ENCODE results near the gene SMYD3. TPM values are rescaled to one million over a fixed set of nuclear protein-coding genes. Genes with fewer than 3 reads are reported as not detected.

SMYD3 gene
- total RNA-seq, 1 donor, result 171 TPM

DNA sequence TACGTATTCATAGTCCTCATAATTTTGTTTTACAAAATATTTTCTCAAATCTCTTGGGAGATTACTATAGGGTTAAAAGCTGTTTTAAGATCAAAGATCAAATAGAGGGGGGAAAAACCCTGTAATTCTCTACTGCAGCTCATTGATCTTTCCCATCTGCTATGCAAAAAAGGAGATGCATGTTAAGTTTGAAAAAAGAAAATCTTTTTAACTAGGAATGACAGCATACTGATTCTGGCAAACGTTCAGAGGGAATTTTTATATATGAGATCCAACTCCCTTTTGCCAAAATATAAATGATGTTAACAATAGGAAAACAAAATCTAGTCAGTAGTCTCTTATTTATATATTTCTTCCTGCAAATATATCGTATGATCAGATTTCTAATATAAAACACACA lies 69.1 kb downstream of the SMYD3 start:
- no peaks in the 10 kb centered on the region for H3K79me2 ChIP-seq (ENCODE audit: insufficient read depth, low read length)
- H3K4me2 ChIP-seq (ENCODE audit: insufficient read depth, low read length), result no peak overlapping the region
- H3K27me3 ChIP-seq (ENCODE audit: insufficient read depth, low read length), result no peaks in the 10 kb centered on the region
- DNase-seq (ENCODE audit: insufficient read length, low spot score, missing footprints), result no peak
- H2AFZ ChIP-seq (ENCODE audit: low read length), result no peak overlapping the region
- no peak overlapping the region for H3K4me3 ChIP-seq (ENCODE audit: insufficient read depth, low read length)
- peaks cover 20% of the 10 kb centered on the region for H3K4me1 ChIP-seq (ENCODE audit: insufficient read depth, low read length)
- H3K36me3 ChIP-seq (ENCODE audit: insufficient read depth, low read length), result no peaks in the 10 kb centered on the region
- no peaks in the 10 kb centered on the region for H4K20me1 ChIP-seq (ENCODE audit: insufficient read depth, low read length)
- H3K27ac ChIP-seq (ENCODE audit: low read depth, low read length), result no peak overlapping the region
- TF ChIP-seq CTCF (IDR thresholded peaks at IDR 0.05; ENCODE audit: extremely low read depth, low read depth, low read length), result no peak
- no peaks in the 10 kb centered on the region for H3K9me3 ChIP-seq (ENCODE audit: low read depth, low read length)

- H3K27me3 ChIP-seq (ENCODE audit: insufficient read depth, low read length), result no peaks in the 10 kb centered on the region
- peak overlapping the region; percentile 38 for H3K4me2 ChIP-seq (ENCODE audit: insufficient read depth, low read length)
- peak overlapping the region; percentile 41 for H3K27ac ChIP-seq (ENCODE audit: low read depth, low read length)
- no peaks in the 10 kb centered on the region for H3K9me3 ChIP-seq (ENCODE audit: low read depth, low read length)
- no peak for TF ChIP-seq CTCF (IDR thresholded peaks at IDR 0.05; ENCODE audit: extremely low read depth, low read depth, low read length)
- no peak overlapping the region for H2AFZ ChIP-seq (ENCODE audit: low read length)
- H4K20me1 ChIP-seq (ENCODE audit: insufficient read depth, low read length), result no peaks in the 10 kb centered on the region
- peak; percentile 53 for DNase-seq (ENCODE audit: insufficient read length, low spot score, missing footprints)
- H3K4me3 ChIP-seq (ENCODE audit: insufficient read depth, low read length), result no peak overlapping the region
- no peaks in the 10 kb centered on the region for H3K36me3 ChIP-seq (ENCODE audit: insufficient read depth, low read length)
- H3K4me1 ChIP-seq (ENCODE audit: insufficient read depth, low read length), result peaks cover 24% of the 10 kb centered on the region
- peaks cover 6% of the 10 kb centered on the region for H3K79me2 ChIP-seq (ENCODE audit: insufficient read depth, low read length)
Observed at GRCh38 chr1:246435421-246436041, 71.5 kb downstream of the SMYD3 start.

DNA sequence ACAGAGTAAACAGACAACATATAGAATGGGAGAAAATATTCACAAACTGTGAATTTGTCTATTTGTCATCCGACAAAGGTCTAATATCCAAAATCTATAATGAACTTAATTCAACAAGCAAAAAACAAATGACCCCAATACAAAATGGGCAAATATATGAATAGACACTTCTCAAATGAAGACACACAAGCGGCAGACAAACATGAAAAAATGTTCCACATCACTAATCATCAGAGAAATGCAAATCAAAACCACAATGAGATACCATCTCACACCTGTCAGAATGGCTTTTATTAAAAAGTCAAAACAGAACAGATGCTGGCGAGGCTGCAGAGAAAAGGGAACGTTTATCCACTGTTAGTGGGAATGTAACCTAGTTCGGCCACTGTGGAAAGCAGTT lies 72.7 kb downstream of the SMYD3 start:
- H3K27me3 ChIP-seq (ENCODE audit: insufficient read depth, low read length), result no peaks in the 10 kb centered on the region
- no peaks in the 10 kb centered on the region for H3K9me3 ChIP-seq (ENCODE audit: low read depth, low read length)
- no peak overlapping the region for H3K4me2 ChIP-seq (ENCODE audit: insufficient read depth, low read length)
- H3K36me3 ChIP-seq (ENCODE audit: insufficient read depth, low read length), result no peaks in the 10 kb centered on the region
- H4K20me1 ChIP-seq (ENCODE audit: insufficient read depth, low read length), result no peaks in the 10 kb centered on the region
- H2AFZ ChIP-seq (ENCODE audit: low read length), result no peak overlapping the region
- H3K27ac ChIP-seq (ENCODE audit: low read depth, low read length), result no peak overlapping the region
- DNase-seq (ENCODE audit: insufficient read length, low spot score, missing footprints), result no peak
- peaks cover 24% of the 10 kb centered on the region for H3K4me1 ChIP-seq (ENCODE audit: insufficient read depth, low read length)
- no peak overlapping the region for H3K4me3 ChIP-seq (ENCODE audit: insufficient read depth, low read length)
- no peak for TF ChIP-seq CTCF (IDR thresholded peaks at IDR 0.05; ENCODE audit: extremely low read depth, low read depth, low read length)
- H3K79me2 ChIP-seq (ENCODE audit: insufficient read depth, low read length), result peaks cover 10% of the 10 kb centered on the region

GRCh38 chr1:246428542-246429308 lies 78.4 kb downstream of the SMYD3 start:
- TF ChIP-seq CTCF (IDR thresholded peaks at IDR 0.05; ENCODE audit: extremely low read depth, low read depth, low read length), result no peak
- H3K4me2 ChIP-seq (ENCODE audit: insufficient read depth, low read length), result peak overlapping the region; percentile 52
- H2AFZ ChIP-seq (ENCODE audit: low read length), result peak overlapping the region; percentile 20
- no peaks in the 10 kb centered on the region for H3K36me3 ChIP-seq (ENCODE audit: insufficient read depth, low read length)
- peak; percentile 94 for DNase-seq (ENCODE audit: insufficient read length, low spot score, missing footprints)
- no peaks in the 10 kb centered on the region for H4K20me1 ChIP-seq (ENCODE audit: insufficient read depth, low read length)
- no peak overlapping the region for H3K4me3 ChIP-seq (ENCODE audit: insufficient read depth, low read length)
- peak overlapping the region; percentile 96 for H3K27ac ChIP-seq (ENCODE audit: low read depth, low read length)
- H3K27me3 ChIP-seq (ENCODE audit: insufficient read depth, low read length), result no peaks in the 10 kb centered on the region
- H3K79me2 ChIP-seq (ENCODE audit: insufficient read depth, low read length), result peaks cover 10% of the 10 kb centered on the region
- no peaks in the 10 kb centered on the region for H3K9me3 ChIP-seq (ENCODE audit: low read depth, low read length)
- H3K4me1 ChIP-seq (ENCODE audit: insufficient read depth, low read length), result peaks cover 24% of the 10 kb centered on the region
